HG03442 (cell line): ENCODE measurements around the gene ABHD17B.

Source experiments
- ATAC-seq: cut with Tn5 transposase; IDR thresholded peaks from one replicate; pipeline ENCODE4 v1.9.1; 2021; ENCODE audit warnings: mild to moderate bottlenecking, moderate library complexity; ENCODE audit not compliant: unreplicated experiment

Gene ABHD17B

GRCh38 chr9:71879644-71880174 lies 31.3 kb downstream of the ABHD17B start:
- no peak for ATAC-seq

DNA sequence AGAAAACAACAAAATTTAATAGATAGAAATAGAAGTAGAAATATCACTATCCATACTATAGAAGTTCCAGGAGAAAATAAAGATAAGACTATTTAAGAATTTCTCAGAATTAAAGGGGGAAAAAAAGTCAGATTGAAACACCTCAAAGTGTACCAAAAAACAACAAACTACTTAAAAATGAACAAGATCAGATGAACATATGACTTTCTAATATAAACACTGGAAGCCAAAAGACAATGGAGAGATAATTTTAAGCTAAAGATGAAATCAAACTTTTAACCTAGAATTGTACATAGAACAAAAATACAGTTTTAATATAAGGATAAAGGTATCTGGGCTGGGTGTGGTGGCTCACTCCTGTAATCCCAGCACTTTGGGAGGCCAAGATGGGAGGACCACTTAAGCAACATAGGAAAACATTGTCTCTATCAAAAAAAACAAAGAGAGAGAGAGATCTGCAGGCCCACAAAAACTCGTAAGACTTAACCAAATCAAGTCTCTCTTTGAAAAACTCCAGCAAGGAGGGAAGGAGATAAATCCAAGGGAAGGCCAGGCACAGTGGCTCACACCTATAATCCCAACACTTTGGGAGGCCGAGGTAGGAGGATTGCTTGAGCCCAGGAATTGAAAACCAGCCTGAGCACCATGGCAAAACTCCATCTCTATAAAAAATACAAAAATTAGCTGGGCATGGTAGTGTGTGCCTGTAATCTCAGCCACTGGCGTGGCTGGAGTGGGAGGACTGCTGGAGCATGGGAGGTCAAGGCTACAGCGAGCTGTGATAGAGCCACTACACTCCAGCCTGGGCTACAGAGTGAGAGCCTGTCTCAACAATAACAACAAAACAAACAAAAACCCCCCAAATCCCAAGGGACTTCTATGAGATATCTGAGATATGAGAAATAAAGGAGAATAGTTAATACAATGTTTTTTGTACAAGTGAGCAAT lies 32.4 kb downstream of the ABHD17B start:
- ATAC-seq = no peak

DNA sequence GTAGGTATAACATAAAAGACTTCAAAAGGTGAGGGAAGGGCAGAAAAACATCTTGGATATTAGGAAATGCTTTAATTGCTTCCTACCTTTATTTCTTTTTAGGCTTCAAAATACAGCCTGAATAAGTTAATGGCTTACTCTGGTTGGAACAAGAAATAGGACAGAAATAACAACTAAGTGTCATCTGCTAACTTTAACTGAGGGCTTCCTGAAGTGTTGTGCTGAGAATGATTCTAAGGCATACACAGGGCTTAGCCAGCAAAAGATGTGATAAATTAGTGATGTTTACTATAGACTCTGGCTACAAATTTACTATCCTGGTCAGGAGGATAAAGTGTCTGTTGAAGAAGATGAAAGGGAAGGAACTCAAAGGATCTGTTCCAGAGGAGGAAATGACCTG lies 34.2 kb downstream of the ABHD17B start:
- no peak for ATAC-seq

- ATAC-seq = no peak
Measured at GRCh38 chr9:71876106-71876505, 34.9 kb downstream of the ABHD17B start.

DNA sequence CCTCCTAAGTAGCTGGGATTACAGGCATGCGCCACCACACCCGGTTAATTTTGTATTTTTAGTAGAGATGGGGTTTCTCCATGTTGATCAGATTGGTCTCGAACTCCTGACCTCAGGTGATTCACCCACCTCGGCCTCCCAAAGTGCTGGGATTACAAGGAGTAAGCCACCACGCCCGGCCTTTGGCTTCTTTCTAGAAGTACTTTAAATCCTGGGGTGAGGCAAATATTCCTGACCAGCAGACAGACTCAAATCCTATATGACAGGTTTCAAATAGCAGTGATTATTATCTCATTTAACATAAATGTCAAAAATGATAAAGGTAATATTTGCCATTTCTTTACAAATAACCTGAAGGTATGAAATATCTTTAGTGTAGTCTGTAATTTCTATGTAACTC lies 35.6 kb downstream of the ABHD17B start:
- ATAC-seq = no peak

DNA sequence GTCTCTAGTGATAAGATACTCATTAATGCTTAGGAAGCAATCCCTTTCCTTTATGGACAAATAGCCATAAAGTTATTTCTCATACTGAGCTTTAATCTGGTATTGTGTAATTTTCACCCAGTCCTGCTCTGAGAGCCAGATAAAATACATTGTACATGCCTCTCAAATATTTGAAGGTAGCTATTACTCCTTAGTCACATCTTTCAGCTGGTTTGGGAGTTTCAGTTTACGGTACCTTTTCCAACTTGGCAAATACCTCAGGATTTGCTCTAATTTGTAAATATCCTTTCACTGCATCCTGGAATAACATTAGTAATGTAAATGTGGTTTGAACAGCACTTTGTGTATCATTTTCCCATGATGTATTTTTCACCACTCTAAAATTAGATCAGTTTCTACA lies 47.4 kb downstream of the ABHD17B start:
- no peak for ATAC-seq

DNA sequence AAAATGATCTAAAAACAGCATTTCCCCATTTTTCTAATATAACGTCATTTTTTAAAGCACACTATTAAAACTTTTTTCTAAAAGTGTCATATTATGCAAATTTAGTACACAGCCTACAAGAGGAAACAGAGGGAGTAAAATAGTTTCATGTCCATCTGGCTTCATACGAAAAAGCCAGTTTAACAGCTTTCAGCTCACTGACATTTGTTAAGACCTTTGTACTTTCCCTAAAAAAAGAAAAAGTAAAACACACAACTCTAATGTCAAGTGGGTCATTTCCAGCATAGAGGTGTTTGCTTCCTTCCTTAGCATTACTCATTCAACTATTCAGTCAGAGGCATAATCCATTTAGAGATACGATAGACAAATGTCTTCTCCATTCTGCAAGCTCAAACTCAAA lies 49.4 kb downstream of the ABHD17B start:
- no peak for ATAC-seq

- ATAC-seq = no peak
Measured at GRCh38 chr9:71859939-71860338, 51.1 kb downstream of the ABHD17B start.

DNA sequence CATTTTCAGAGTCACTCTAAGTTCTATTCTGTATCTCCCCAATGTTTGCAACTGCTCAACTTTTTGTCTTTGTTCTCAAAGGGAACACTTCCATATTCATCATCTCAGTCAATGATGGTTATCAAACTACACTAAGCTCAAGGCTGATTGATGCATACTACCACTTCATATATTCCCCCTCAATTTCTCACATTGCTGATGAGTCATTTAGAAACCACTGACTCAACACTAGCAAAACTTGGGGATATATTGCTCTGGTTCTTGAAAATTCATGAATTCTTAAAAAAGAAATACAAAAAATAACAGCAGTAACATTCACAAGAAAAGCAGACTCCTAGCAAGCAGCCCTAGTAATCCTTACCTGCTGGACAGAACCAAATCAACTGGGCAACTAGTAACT lies 52.2 kb downstream of the ABHD17B start:
- ATAC-seq = peak; percentile 81

DNA sequence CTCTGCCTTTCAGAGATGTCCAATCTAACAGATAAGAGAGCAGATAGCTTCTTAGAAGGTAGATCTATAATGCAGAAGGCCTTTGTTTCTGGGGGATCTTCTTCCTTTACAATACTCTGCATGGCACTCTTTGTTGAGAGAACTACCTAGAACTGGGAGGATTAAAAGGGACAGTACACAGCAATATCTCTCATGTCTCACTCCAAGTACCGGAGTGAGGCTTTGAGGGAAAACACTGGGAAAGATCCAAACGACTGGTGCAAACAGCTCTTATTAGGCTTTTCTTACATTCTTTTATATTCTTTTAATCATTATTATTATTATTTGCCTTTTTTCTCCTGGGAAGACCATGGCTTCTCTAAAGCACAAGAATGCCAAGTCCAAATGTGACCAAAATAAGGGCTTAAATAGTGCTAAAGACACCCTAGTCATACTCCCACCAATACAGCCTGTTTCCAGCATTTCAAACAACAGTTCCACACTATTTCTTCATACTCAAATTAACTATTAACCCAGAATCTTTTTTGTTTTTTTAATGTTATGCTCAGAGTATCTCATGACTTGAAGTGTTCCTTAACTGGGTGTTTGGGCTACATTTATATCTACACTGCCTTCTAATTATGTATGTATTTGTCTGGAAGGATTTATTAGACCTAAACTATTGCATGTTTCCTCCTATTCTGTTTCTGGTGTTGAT lies 52.7 kb downstream of the ABHD17B start:
- ATAC-seq = no peak

GRCh38 chr9:71857159-71857558 lies 53.8 kb downstream of the ABHD17B start:
- ATAC-seq = no peak

- ATAC-seq = no peak
Measured at GRCh38 chr9:71854811-71855210, 56.2 kb downstream of the ABHD17B start.

DNA sequence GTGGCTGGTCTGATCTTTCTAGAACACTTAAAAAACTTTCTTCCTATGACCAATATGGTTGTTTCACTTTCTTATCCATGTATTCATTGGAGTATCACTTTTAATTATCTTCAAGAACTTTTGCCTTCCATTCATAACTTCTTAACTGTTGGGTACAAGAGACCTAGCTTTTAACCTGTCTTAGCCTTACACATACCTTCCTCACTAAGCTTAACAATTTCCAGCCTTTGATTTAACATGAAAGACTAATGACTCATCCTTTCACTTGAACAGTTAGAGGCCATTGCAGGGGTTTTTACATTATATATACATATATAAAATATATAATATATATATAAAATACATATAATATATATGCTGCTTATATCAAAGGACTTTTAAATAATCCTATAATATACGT lies 57.9 kb downstream of the ABHD17B start:
- ATAC-seq = no peak

GRCh38 chr9:71850996-71851395 lies 60.0 kb downstream of the ABHD17B start:
- no peak for ATAC-seq

DNA sequence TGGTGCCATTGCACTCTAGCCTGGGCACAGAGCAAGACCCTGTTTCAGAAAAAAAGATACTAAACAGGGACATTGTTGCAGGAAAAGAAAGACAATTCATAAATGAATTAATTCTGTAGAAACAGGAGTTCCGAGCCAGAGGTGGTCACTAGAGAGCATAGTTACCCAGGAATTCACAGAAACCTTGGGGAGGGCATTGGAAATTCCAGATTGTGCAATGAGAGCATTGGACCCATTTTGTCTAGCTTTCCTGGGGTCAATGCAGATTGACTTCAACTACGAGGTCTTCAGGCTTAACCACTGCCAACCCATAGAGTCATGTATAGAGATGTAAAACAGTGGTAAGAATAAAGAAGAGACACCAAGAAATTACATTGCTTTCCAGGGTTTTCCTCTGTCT lies 63.1 kb downstream of the ABHD17B start:
- ATAC-seq = no peak

DNA sequence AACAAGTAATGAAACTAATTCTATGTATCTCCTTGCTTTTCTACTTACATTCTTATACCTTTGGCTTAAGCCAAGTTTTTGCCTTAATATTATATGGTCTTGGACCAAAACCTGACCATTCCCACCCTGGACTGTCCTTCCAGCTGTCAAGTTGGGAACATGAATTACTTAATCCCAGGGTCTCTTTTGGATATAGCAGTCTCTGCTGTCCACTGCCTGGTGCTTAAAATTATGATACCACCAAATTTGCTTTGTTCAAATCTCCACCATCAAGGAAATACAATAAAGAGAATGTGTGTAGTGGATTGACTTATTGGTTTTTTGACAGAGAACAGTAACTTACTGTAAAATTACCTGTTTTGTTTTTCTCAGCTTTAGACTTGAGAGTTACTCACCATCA lies 66.2 kb downstream of the ABHD17B start:
- no peak for ATAC-seq

DNA sequence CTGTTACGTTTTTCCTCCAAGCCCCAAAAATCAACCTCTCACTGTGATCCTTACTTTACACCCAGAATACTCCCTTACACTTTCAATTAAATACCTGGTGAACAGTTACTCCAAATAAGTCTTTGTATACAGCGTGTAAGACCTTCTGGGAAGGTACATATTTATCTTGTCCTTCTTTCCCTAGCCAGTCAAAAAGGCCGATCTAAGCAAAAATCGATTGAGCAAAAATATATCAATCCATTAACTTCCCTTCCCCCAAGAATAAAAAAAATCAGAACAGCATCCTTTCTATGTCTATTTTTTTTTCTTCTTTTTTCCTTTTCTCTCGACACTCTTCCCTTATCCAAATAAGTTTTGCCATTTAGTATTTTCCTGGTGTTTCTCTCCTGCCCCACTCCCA lies 71.3 kb downstream of the ABHD17B start:
- ATAC-seq = no peak

- ATAC-seq = no peak
Measured at GRCh38 chr9:71835596-71835995, 75.4 kb downstream of the ABHD17B start.

- no peak for ATAC-seq
Measured at GRCh38 chr9:71830929-71831328, 80.1 kb downstream of the ABHD17B start.

DNA sequence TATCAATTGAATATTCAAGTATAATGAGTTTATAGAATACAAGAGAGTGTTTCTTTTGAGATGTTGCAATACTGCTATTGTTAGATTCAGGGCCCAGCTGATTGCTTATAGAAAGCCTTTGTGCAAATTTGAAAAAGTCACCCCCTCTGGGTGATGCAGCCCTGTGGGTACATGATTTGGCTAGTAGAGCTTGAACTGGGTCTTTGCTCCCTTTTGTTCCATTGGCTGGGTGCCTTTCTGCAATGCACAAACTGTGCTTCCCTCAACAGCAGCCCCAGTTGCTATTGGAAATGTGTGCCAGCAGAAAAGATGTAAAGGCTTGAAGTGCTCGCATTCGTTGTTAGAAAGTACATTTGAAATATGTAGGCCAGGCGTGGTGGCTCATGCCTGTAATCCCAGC lies 80.8 kb downstream of the ABHD17B start:
- ATAC-seq = no peak

GRCh38 chr9:71826279-71826678 lies 84.7 kb downstream of the ABHD17B start:
- no peak for ATAC-seq

- no peak for ATAC-seq
Measured at GRCh38 chr9:71824257-71824656, 86.7 kb downstream of the ABHD17B start.
